ENCODE results near the gene CZIB. TPM values are rescaled to one million over a fixed set of nuclear protein-coding genes. Genes with fewer than 3 reads are reported as not detected.

CZIB gene
- total RNA-seq, 4 donors from 2014 or later, result 43.1 to 74.4 (median 62.3) TPM

DNA sequence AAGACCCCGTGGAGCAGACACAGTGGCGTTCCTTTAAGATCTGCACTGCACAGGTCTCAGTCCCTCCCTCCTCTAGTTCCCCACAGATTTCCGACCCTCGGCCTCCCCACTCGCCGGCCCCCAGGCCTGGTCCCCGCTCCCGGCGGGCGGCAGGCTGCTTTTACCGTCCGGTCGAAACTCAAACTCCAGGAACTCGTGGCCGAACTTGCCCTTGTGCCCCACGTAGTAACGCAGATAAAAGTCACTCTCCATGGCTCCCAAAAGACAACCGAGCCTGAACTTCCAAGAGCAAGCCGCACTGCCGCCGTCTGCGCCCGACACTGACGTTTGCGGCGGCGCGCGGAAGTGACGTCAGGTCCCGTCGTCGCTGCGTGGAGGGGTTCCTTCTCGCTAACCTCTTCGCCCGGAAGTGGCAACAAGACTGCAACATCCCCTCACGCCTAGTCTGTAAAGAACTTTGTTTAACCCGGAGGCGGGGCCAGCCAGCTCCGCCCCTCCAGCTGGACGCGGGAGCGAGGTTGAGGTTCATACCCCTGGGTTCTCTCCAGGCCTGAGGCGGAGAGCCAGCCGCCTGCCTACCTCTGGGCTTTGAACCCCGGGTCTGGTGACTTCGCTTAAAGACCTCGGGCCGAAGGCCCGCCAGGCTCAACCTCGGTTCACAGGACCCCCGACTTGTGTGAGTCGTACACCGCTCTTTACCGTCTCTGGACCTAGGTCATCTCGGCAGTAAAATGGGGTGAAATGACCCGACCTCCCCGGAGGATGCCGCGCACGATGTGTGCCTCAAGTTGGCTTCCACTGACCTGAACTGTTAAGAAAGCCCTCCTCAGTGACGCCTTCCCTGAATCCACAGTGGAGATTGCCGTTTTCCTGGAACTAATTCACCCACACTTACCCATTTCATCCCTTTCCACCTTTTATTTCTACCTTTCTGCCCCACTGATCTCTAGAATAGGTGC is 18.0 kb upstream of the CZIB start, which contains the start of gene MAGOH:
Gene MAGOH, minus strand, starts transcription at position 322 of the 959 bp plus-strand sequence. Its CDS starts 70 bp downstream, at position 252.
- peak; percentile 98 for ATAC-seq (ENCODE audit: low FRiP score)

DNA sequence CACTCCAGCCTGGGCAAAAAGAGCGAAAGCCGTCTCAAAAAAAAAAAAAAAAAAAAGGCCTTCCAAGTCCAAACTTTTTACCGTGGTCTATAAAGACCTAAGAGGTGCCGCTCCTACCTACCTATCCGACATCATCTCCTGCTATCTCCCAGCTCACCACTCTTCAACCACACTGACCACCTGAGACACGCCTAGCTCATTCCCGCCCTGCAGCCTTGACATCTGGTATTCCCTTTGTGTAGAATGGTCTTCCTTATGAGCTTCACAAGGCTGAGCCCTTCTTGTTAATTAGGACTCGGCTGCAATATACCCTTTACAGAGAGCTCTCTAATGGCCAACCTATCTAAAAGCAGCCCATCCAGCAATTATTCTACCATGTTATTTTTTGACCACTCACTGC is 17.2 kb upstream of the CZIB start:
- DNase-seq (ENCODE audit: low spot score), result no peak
- TF ChIP-seq, protein P1, sequence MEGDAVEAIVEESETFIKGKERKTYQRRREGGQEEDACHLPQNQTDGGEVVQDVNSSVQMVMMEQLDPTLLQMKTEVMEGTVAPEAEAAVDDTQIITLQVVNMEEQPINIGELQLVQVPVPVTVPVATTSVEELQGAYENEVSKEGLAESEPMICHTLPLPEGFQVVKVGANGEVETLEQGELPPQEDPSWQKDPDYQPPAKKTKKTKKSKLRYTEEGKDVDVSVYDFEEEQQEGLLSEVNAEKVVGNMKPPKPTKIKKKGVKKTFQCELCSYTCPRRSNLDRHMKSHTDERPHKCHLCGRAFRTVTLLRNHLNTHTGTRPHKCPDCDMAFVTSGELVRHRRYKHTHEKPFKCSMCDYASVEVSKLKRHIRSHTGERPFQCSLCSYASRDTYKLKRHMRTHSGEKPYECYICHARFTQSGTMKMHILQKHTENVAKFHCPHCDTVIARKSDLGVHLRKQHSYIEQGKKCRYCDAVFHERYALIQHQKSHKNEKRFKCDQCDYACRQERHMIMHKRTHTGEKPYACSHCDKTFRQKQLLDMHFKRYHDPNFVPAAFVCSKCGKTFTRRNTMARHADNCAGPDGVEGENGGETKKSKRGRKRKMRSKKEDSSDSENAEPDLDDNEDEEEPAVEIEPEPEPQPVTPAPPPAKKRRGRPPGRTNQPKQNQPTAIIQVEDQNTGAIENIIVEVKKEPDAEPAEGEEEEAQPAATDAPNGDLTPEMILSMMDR (IDR thresholded peaks at IDR 0.05), result no peak
- ATAC-seq (ENCODE audit: low FRiP score), result no peak

More for the DNA sequence above, 18.0 kb upstream of the CZIB start, which contains the start of gene MAGOH:
- peak; percentile 75 for DNase-seq (ENCODE audit: low spot score)
- TF ChIP-seq, protein P1 (IDR thresholded peaks at IDR 0.05), result no peak

DNA sequence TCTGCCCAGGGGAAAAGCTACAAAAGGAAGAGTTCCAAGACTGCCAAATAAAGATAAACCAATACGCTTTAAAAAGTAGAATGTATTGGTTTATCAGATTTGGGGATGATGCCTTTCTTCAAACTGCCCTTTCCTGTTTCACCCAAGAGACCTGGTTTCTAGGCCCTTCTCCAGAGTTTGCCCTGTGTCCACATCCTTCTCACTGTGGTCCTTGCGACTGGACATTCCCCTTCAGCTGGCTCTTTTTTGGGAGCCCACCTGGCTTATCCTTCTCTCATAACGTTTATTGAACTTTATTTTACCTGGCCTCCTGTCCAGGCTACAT is 490 bp upstream of the CZIB start:
- ATAC-seq (ENCODE audit: low FRiP score) (no peak), DNase-seq (ENCODE audit: low spot score) (no peak)

DNA sequence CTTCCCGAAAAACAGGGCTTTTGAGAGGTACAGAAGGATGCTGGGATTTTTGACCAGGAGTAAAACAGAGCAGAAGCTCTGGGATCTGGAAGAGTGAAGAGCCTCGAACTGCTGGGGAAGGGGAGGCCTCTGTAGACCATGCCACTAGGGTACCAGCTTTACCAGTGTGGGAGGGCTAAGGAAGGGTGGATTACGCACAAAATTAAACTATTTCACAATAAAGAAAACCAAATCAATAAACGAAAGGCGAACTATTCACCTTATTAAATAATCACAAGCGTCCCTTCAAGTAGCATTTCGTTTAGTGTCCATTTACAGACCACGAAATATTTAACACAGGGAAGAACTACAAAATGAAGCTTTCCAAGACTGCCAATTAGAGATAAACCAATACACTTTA is 723 bp downstream of the CZIB start:
- ATAC-seq (ENCODE audit: low FRiP score) (no peak), DNase-seq (ENCODE audit: low spot score) (no peak)
- TF ChIP-seq, protein P1 (IDR thresholded peaks at IDR 0.05), result no peak

More for the DNA sequence above, 490 bp upstream of the CZIB start:
- TF ChIP-seq, protein P1 (IDR thresholded peaks at IDR 0.05), result no peak

DNA sequence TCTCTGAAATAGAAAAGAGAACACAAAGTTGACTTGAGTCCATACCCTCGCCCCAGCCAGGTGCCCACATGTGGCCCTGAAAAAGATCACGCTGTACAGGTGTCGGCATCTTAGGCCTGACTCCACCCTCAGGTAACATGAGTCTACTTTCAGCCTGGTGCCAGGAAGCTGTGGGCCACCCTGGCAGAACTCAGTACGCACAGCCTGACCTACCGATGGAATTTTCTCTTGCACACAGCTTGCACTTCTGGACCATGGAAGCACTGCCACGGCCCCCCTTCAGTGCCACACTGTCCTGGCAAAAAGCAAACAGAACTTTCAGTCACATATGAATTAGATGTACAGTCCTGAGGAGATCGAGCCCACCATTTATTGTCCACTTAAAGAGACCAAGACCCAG is 2.2 kb downstream of the CZIB start:
- TF ChIP-seq, protein P1 (IDR thresholded peaks at IDR 0.05), result no peak

DNA sequence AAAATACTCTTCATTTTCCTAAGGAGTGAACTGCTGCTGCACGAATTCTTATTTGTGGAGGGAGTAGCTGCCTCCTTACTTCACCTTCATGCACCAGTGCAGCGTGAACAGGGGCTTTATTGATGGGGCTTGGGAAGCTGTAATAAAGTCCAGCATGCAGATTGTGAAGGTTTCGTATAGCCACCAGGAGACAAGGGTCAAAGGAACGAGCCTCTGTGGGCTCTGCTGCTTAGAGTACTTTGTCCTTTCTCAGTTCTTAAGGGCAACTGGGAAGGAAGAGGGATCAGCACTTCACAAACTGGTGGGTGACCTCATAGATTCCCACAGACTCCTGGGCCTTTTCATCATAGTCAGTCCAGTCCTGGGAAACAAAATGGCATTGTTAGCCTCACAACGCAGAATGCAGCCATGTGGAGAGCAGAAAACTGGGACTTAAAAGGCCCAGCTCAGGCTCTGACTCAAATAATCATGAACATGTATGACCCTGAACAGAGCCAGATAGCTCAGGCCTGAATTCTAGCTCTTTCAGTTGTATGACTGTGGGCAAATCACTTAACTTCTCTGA is 6.0 kb downstream of the CZIB start:
- no peak for DNase-seq (ENCODE audit: low spot score)
- ATAC-seq (ENCODE audit: low FRiP score), result no peak
- TF ChIP-seq, protein P1 (IDR thresholded peaks at IDR 0.05), result no peak

More for the DNA sequence above, 2.2 kb downstream of the CZIB start:
- no peak for DNase-seq (ENCODE audit: low spot score)
- ATAC-seq (ENCODE audit: low FRiP score), result no peak

All from omental fat pad (tissue), 4 donors.